KMS-11 (cell line): Measurements from ENCODE around the gene TDRD10.

Source experiments
- H2AFZ ChIP-seq: fragments of 200-600 bp; sonication (generic); 2 replicates; pipeline ENCODE4 v1.6.1; 2016; ENCODE audit warnings: antibody characterized with exemption, mixed run types, low read depth
- H3K27ac ChIP-seq: fragments of 200-600 bp; sonication (generic); 2 replicates; pipeline ENCODE4 v1.6.1; 2016; ENCODE audit warnings: mild to moderate bottlenecking, mixed run types
- H3K27me3 ChIP-seq: fragments of 200-600 bp; sonication (generic); 2 replicates; pipeline ENCODE4 v1.6.1; 2017; ENCODE audit warnings: mild to moderate bottlenecking, low read depth, mixed run types, moderate library complexity; ENCODE audit not compliant: insufficient read depth
- H3K36me3 ChIP-seq: fragments of 200-600 bp; sonication (generic); 2 replicates; pipeline ENCODE4 v1.6.1; 2017; ENCODE audit warnings: mild to moderate bottlenecking, mixed run types; ENCODE audit not compliant: insufficient read depth
- H3K4me1 ChIP-seq: fragments of 200-600 bp; sonication (generic); 2 replicates; pipeline ENCODE4 v1.6.1; 2016; ENCODE audit warnings: mild to moderate bottlenecking, low read depth, mixed run types; ENCODE audit not compliant: poor library complexity, severe bottlenecking
- H3K4me2 ChIP-seq: fragments of 200-600 bp; sonication (generic); 2 replicates; pipeline ENCODE4 v1.7.0; 2016; ENCODE audit warnings: mild to moderate bottlenecking, mixed run types
- H3K4me3 ChIP-seq: fragments of 200-600 bp; sonication (generic); IDR thresholded peaks from 2 replicates; pipeline ENCODE4 v1.6.1; 2017; ENCODE audit warnings: low read depth, low read length, mixed read lengths; ENCODE audit not compliant: insufficient read depth
- H3K79me2 ChIP-seq: fragments of 200-600 bp; sonication (generic); 2 replicates; pipeline ENCODE4 v1.6.1; 2016; ENCODE audit warnings: low read depth, mixed run types; ENCODE audit not compliant: insufficient read depth
- H3K9ac ChIP-seq: fragments of 200-600 bp; sonication (generic); 2 replicates; pipeline ENCODE4 v1.6.1; 2016; ENCODE audit warnings: mild to moderate bottlenecking, mixed run types
- H4K20me1 ChIP-seq: fragments of 200-600 bp; sonication (generic); 2 replicates; pipeline ENCODE4 v1.6.1; 2016; ENCODE audit warnings: mild to moderate bottlenecking, mixed run types; ENCODE audit not compliant: insufficient read depth
- TF ChIP-seq, protein P1 (sequence below): fragments of 200-600 bp; sonication (generic); conservative IDR thresholded peaks from 2 replicates; pipeline ENCODE4 v1.6.1; 2017; ENCODE audit warnings: low read depth, mild to moderate bottlenecking, antibody characterized with exemption, low read length, moderate library complexity, mixed read lengths

The TDRD10 gene

DNA sequence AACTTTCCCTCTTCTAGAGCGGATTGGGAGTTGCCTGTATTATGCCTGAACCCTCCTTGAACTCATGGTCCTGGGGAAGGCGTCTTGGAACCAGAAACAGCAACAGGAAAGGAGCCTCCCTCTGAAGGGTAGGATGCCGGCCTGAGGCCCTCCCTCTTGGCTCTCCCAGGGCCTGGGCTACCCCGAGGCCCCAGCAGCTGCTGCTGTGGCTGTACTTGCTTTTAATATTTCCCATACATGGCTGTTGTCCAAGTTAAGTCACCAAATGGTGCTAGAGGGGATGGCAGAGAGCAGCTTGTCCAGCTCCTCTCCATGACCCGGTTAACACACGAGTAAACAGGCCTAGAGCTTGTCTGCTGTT lies 76.0 kb downstream of the TDRD10 start:
- Histone ChIP-seq H3K27ac (no peak overlapping the region), H3K9ac (no peak overlapping the region), H3K4me1 (peaks cover 25% of the 10 kb centered on the region), H3K27me3 (peaks cover 7% of the 10 kb centered on the region; the same call in 1 of the 2 replicates), H3K4me2 (no peak overlapping the region), H2AFZ (no peak overlapping the region), H3K4me3 (no peak overlapping the region), H4K20me1 (no peaks in the 10 kb centered on the region), H3K79me2 (no peaks in the 10 kb centered on the region), H3K36me3 (peaks cover 18% of the 10 kb centered on the region; the same call in 1 of the 2 replicates)
- TF ChIP-seq, protein P1, sequence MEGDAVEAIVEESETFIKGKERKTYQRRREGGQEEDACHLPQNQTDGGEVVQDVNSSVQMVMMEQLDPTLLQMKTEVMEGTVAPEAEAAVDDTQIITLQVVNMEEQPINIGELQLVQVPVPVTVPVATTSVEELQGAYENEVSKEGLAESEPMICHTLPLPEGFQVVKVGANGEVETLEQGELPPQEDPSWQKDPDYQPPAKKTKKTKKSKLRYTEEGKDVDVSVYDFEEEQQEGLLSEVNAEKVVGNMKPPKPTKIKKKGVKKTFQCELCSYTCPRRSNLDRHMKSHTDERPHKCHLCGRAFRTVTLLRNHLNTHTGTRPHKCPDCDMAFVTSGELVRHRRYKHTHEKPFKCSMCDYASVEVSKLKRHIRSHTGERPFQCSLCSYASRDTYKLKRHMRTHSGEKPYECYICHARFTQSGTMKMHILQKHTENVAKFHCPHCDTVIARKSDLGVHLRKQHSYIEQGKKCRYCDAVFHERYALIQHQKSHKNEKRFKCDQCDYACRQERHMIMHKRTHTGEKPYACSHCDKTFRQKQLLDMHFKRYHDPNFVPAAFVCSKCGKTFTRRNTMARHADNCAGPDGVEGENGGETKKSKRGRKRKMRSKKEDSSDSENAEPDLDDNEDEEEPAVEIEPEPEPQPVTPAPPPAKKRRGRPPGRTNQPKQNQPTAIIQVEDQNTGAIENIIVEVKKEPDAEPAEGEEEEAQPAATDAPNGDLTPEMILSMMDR = no peak

DNA sequence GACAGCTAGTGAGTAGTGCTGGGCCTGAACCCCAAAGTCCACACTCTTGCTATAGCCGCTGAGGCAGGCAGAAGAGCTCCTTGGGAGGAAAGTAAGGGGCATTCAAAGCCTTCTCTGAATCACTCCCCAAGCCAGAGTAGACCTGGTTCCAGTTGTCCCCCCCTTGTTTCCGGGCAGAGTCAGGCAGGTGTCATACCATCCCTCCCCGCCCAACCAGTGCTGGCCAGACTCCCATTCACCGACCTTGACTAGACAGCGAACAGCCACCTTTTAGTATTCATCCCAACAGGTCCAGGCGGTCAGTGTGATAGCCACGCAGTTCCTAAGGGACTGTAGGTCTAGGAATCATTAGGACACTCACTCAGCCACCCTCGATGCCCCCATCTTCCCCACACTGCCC lies 77.4 kb downstream of the TDRD10 start:
- Histone ChIP-seq H3K27me3 (no peaks in the 10 kb centered on the region; the same call in 1 of the 2 replicates), H3K36me3 (peaks cover 32% of the 10 kb centered on the region; the same call in 1 of the 2 replicates), H3K4me1 (peaks cover 35% of the 10 kb centered on the region), H2AFZ (no peak overlapping the region), H3K27ac (no peak overlapping the region), H3K9ac (no peak overlapping the region), H3K4me2 (no peak overlapping the region), H3K4me3 (no peak overlapping the region), H3K79me2 (no peaks in the 10 kb centered on the region), H4K20me1 (no peaks in the 10 kb centered on the region)
- TF ChIP-seq, protein P1 = no peak

DNA sequence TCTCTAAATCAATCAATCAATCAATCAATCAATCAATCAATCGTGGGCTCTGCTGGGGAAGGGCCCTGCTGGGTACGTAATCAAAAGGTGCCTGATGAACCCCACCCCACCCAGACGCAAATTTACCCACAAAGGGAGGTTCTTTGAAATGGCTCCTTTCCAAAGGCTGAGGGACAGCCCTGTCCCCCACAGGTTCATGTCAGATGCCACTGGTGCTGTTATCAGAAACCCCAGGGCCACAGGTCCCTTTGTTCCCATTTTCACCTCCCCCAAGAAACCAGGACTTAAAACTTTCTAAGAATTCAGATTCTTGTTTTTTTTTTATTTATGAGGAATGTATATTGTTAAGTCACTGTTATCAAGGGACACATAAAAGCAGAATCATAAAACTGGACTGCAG lies 79.7 kb downstream of the TDRD10 start:
- H3K36me3 ChIP-seq = peaks cover 55% of the 10 kb centered on the region; the same call in 1 of the 2 replicates
- TF ChIP-seq, protein P1 = no peak
- H3K27ac ChIP-seq = no peak overlapping the region
- H3K79me2 ChIP-seq = no peaks in the 10 kb centered on the region
- H3K4me1 ChIP-seq = peaks cover 31% of the 10 kb centered on the region
- no peaks in the 10 kb centered on the region for H4K20me1 ChIP-seq
- no peak overlapping the region for H3K4me2 ChIP-seq
- no peak overlapping the region for H3K9ac ChIP-seq
- H3K27me3 ChIP-seq = no peaks in the 10 kb centered on the region
- H3K4me3 ChIP-seq = no peak overlapping the region
- no peak overlapping the region for H2AFZ ChIP-seq

DNA sequence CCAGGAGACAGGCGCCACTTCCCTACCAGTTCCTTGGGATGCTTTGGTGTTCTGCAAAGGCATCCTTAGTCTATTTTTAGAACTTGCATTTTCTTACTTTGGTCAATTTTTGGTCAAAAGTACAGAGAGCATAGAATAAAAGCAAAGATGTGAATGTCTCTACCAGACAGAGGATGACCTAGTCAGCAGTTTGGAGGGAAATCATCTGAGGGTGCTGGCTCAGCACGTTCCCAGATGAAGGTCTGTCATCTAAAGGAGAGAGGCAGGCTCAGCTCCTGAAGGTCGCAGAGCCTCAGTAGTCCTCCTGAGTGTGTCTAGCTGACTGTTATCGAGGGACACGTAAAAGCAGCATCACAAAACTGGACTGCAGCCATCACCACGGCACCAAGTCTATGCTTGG lies 80.9 kb downstream of the TDRD10 start:
- H3K4me1 ChIP-seq = peaks cover 31% of the 10 kb centered on the region

More for the DNA sequence above, 80.9 kb downstream of the TDRD10 start:
- no peaks in the 10 kb centered on the region for H3K79me2 ChIP-seq
- H3K9ac ChIP-seq = no peak overlapping the region
- H3K4me2 ChIP-seq = no peak overlapping the region
- no peak overlapping the region for H3K4me3 ChIP-seq
- H3K27ac ChIP-seq = no peak overlapping the region
- TF ChIP-seq, protein P1 = no peak
- H4K20me1 ChIP-seq = no peaks in the 10 kb centered on the region
- peaks cover 66% of the 10 kb centered on the region; the same call in 1 of the 2 replicates for H3K36me3 ChIP-seq
- no peaks in the 10 kb centered on the region for H3K27me3 ChIP-seq
- no peak overlapping the region for H2AFZ ChIP-seq
